GM12878 (cell line): ENCODE results near the gene DCBLD2. TPM values are rescaled to one million over a fixed set of nuclear protein-coding genes. Genes with fewer than 3 reads are reported as not detected.

Experiments used
- ATAC-seq: fragments of 200-7000 bp; cut with Tn5 transposase; 3 replicates; pipeline ENCODE4 v1.9.1; 2020; ENCODE audit warnings: mild to moderate bottlenecking, moderate library complexity
- BruUV-seq: library from RNA; stranded (reverse); fragments of 400-500 nt; replicated peaks from 2 replicates; lab custom pipeline; 2021; lab: Mats Ljungman, UMichigan
- CTCF ChIA-PET: fragments of 300-600 bp; sonication (Branson Sonifier 250); formaldehyde crosslinking; extraction: SDS; loops from one replicate; lab custom pipeline; 2021; ENCODE audit warnings: inconsistent platforms; lab: Yijun Ruan, JAX
- POLR2A ChIA-PET: fragments of 350-600 bp; formaldehyde crosslinking; extraction: SDS; loops from one replicate; lab custom pipeline; 2021; ENCODE audit warnings: inconsistent platforms; lab: Charles Lee
- RAD21 ChIA-PET: fragments of 300-600 bp; sonication (Branson Sonifier 250); formaldehyde crosslinking; loops from one replicate; lab custom pipeline; 2023; ENCODE audit warnings: antibody characterized with exemption; ENCODE audit not compliant: unreplicated experiment; lab: Charles Lee
- SMC1A ChIA-PET: fragments of 300-600 bp; sonication (Branson Sonifier 250); formaldehyde crosslinking; loops from one replicate; lab custom pipeline; 2023; ENCODE audit not compliant: unreplicated experiment, uncharacterized antibody; lab: Charles Lee
- DNase-seq: peaks from one replicate; pipeline ENCODE4 v3.0.0-alpha.2; 2011; ENCODE audit warnings: low read depth, low spot score
- FAIRE-seq: peaks from 3 replicates; lab custom pipeline; 2011; peaks lifted over from hg19 to GRCh38; lab: Jason Lieb, UNC
- H2AFZ ChIP-seq: 2 replicates; pipeline ENCODE4 v1.6.0; 2011; ENCODE audit warnings: low read depth, low read length, control low read depth; ENCODE audit not compliant: control insufficient read depth
- H3K27ac ChIP-seq: 2 replicates; pipeline ENCODE4 v1.5.1; 2011; ENCODE audit warnings: control low read depth; ENCODE audit not compliant: control insufficient read depth, insufficient read depth
- H3K27me3 ChIP-seq, 2 experiments: replicated peaks in 1 of 2; 2 replicates each; pipeline versions ENCODE4 v1.6.0 to v1.6.1; 2011; ENCODE audit warnings: low read length in 1 of 2; ENCODE audit not compliant: control insufficient read depth in 2 of 2, insufficient read depth in 2 of 2
- H3K36me3 ChIP-seq, 2 experiments: 2 replicates each; pipeline ENCODE4 v1.5.1; 2011; ENCODE audit warnings: low read length in 1 of 2; ENCODE audit not compliant: control insufficient read depth in 2 of 2, insufficient read depth in 2 of 2
- H3K4me1 ChIP-seq: 2 replicates; pipeline ENCODE4 v1.6.1; 2011; ENCODE audit warnings: mild to moderate bottlenecking, low read length, moderate library complexity, mixed read lengths; ENCODE audit not compliant: control insufficient read depth, insufficient read depth
- H3K4me2 ChIP-seq: 2 replicates; pipeline ENCODE4 v1.6.0; 2011; ENCODE audit warnings: control low read depth; ENCODE audit not compliant: control insufficient read depth, insufficient read depth
- H3K4me3 ChIP-seq: fragments of 200-600 bp; sonication (generic); 2 replicates; pipeline ENCODE4 v1.5.1; 2016
- H3K79me2 ChIP-seq: 2 replicates; pipeline ENCODE4 v1.6.0; 2011; ENCODE audit warnings: low read length; ENCODE audit not compliant: control insufficient read depth, insufficient read depth
- H3K9ac ChIP-seq: 2 replicates; pipeline ENCODE4 v1.8.0; 2011; ENCODE audit warnings: low read length, control low read depth, mixed read lengths; ENCODE audit not compliant: control insufficient read depth, insufficient read depth
- H3K9me3 ChIP-seq: replicated peaks from 3 replicates; pipeline ENCODE4 v1.5.1; 2011; ENCODE audit warnings: mild to moderate bottlenecking, low read length; ENCODE audit not compliant: control insufficient read depth, insufficient read depth
- H4K20me1 ChIP-seq: 2 replicates; pipeline ENCODE4 v1.6.0; 2011; ENCODE audit not compliant: control insufficient read depth, insufficient read depth
- JUND ChIP-seq: IDR thresholded peaks from 2 replicates; pipeline ENCODE4 v1.6.1; 2012; ENCODE audit warnings: low read depth, mild to moderate bottlenecking, low read length, improper control_type of control experiment, moderate library complexity
- SMARCA5 ChIP-seq: fragments of 450-650 bp; IDR thresholded peaks from 2 replicates; pipeline ENCODE4 v1.6.1; 2017; ENCODE audit warnings: mild to moderate bottlenecking
- STAT3 ChIP-seq: IDR thresholded peaks from 2 replicates; pipeline ENCODE4 v1.6.1; 2011; ENCODE audit warnings: low read depth, low read length, improper control_type of control experiment
- WRNIP1 ChIP-seq: IDR thresholded peaks from 2 replicates; pipeline ENCODE4 v1.6.1; 2011; ENCODE audit warnings: low read depth, low read length, improper control_type of control experiment, borderline replicate concordance
- YBX1 ChIP-seq: fragments of 450-650 bp; IDR thresholded peaks from 2 replicates; pipeline ENCODE4 v1.6.1; 2016; ENCODE audit warnings: antibody characterized with exemption
- WGBS: methylation state at CpG from one replicate; pipeline ENCODE4 v1.1.6; 2016; ENCODE audit warnings: low lambda C conversion rate; ENCODE audit not compliant: insufficient replicate concordance, insufficient coverage; ENCODE audit errors: missing lambda C conversion rate; 5-methylcytosine and 5-hydroxymethylcytosine counted together
- in situ Hi-C: fragments of 300-500 bp; cut with MboI; formaldehyde crosslinking; loops from 9 replicates; pipeline ENCODE4 v1.14.3; 2018; ENCODE audit warnings: mixed read lengths
- intact Hi-C: fragments of 100-400 bp; cut with micrococcal nuclease; formaldehyde crosslinking; loops from one replicate; pipeline ENCODE4 v1.14.2; 2022; ENCODE audit not compliant: unreplicated experiment
- polyA plus RNA-seq, 11 experiments: library from polyadenylated mRNA; depleted of rRNA in 4 of 11; unstranded in 6 of 11; stranded (reverse) in 5 of 11; fragments of >200 nt; fragmentation: Nextera tagmentation in 4 of 11; fragmentation: Illumina TruSeq in 1 of 11; extraction: Ambion mirVana in 4 of 11; extraction: Trizol in 1 of 11; gene quantifications; 1 replicate in 1 of 11; 2 replicates in 10 of 11; pipeline versions ENCODE4 v1.2.1 to v1.2.3, GENCODE V29; 2011 to 2016; ENCODE audit warnings: inconsistent platforms in 2 of 11, missing spikeins in 2 of 11, low read depth in 1 of 11
- total RNA-seq, 4 experiments: library from RNA; depleted of rRNA in 3 of 4; stranded (reverse); fragments of >200 nt in 3 of 4; fragmentation: Illumina TruSeq in 1 of 4; extraction: Trizol in 1 of 4; gene quantifications; 2 replicates each; pipeline versions ENCODE4 v1.2.1 to v1.2.3, GENCODE V29; 2013 to 2021
- TF ChIP-seq, protein P1 (sequence below): fragments of 450-650 bp; formaldehyde crosslinking; IDR thresholded peaks from 2 replicates; pipeline ENCODE4 v1.5.0; 2022; ENCODE audit warnings: mild to moderate bottlenecking, missing genetic modification characterization

The DCBLD2 gene
- total and polyA plus RNA-seq, 10 of the 15 experiments (the other 5 are each of a cell fraction or from before 2014, with no cell fraction given): 1.6 to 5.9 (median 4.7) TPM

DNA sequence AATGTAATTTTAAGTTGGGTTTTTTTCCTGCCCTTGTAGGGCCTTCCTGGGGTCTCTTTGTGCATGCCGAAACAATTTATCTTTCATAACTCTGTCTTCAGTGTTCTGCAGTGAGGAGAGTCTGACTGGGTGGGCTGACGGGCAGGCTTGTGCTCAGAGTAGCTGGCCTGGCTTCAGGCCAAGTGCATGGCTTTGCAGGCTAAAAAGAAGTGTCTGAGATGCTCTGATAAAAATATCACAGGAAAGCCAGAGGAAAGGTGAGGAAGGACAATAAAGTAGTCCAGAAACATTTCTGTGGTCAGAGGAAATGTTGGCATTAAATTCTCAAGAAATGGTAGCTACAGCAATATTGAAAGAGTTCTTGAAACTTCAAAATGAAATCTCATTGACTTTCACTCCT, 112.8 kb downstream of the DCBLD2 start:
- WGBS: 68% methylated on average over 2 of the region's 2 CpGs
- in situ Hi-C loops: no loop called here

More for the DNA sequence above, 112.8 kb downstream of the DCBLD2 start:
- POLR2A ChIA-PET: interaction anchor here (0.7 kb wide), 1 partner anchor 14 kb away, joined by 5 read pairs; no protein-coding TSS in a partner anchor
- CTCF ChIA-PET: interaction anchor here (0.6 to 1.6 kb wide), 5 partner anchors 9 to 186 kb away, joined by 3 to 5 read pairs (median 4); no protein-coding TSS in a partner anchor
- DNase-seq (no peak), FAIRE-seq (no peak), ATAC-seq (no peak)
- Histone ChIP-seq H3K4me1 (0 out of 2 replicates have a peak, but pooled peaks cover 4% of the 10 kb centered on the region), H4K20me1 (no peaks in the 10 kb centered on the region), H3K4me2 (no peak overlapping the region), H3K4me3 (no peak overlapping the region), H3K27ac (no peak overlapping the region), H3K79me2 (no peaks in the 10 kb centered on the region), H3K27me3 (no peaks in the 10 kb centered on the region), H2AFZ (no peak overlapping the region), H3K9ac (no peak overlapping the region), H3K36me3 (no peaks in the 10 kb centered on the region; a peak in 2 of 4 replicates), H3K9me3 (no peaks in the 10 kb centered on the region)
- SMC1A ChIA-PET: interaction anchor here (0.9 to 1.9 kb wide), 5 partner anchors 10 to 187 kb away, joined by 3 to 8 read pairs (median 3); no protein-coding TSS in a partner anchor
- RAD21 ChIA-PET: interaction anchor here (0.7 to 1.5 kb wide), 2 partner anchors 19 to 188 kb away, joined by 3 to 5 read pairs; no protein-coding TSS in a partner anchor
- intact Hi-C loops: no loop called here
- no peak for TF ChIP-seq STAT3
- TF ChIP-seq, protein P1, sequence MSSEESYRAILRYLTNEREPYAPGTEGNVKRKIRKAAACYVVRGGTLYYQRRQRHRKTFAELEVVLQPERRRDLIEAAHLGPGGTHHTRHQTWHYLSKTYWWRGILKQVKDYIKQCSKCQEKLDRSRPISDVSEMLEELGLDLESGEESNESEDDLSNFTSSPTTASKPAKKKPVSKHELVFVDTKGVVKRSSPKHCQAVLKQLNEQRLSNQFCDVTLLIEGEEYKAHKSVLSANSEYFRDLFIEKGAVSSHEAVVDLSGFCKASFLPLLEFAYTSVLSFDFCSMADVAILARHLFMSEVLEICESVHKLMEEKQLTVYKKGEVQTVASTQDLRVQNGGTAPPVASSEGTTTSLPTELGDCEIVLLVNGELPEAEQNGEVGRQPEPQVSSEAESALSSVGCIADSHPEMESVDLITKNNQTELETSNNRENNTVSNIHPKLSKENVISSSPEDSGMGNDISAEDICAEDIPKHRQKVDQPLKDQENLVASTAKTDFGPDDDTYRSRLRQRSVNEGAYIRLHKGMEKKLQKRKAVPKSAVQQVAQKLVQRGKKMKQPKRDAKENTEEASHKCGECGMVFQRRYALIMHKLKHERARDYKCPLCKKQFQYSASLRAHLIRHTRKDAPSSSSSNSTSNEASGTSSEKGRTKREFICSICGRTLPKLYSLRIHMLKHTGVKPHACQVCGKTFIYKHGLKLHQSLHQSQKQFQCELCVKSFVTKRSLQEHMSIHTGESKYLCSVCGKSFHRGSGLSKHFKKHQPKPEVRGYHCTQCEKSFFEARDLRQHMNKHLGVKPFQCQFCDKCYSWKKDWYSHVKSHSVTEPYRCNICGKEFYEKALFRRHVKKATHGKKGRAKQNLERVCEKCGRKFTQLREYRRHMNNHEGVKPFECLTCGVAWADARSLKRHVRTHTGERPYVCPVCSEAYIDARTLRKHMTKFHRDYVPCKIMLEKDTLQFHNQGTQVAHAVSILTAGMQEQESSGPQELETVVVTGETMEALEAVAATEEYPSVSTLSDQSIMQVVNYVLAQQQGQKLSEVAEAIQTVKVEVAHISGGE (CRISPR knock-in tag): no peak
- TF ChIP-seq YBX1: no peak
- TF ChIP-seq SMARCA5: no peak
- no peak for TF ChIP-seq WRNIP1
- no peak for TF ChIP-seq JUND
- BruUV-seq: no TSS peak
